GM23248 (cell line): ENCODE data around the gene MED9.

Experiments used
- EZH2 ChIP-seq: fragments of 200-600 bp; sonication (generic); IDR thresholded peaks from 2 replicates; pipeline ENCODE4 v1.6.1; 2018; ENCODE audit warnings: antibody characterized with exemption, mild to moderate bottlenecking; ENCODE audit not compliant: insufficient read depth, poor library complexity, severe bottlenecking
- EZH2phosphoT487 ChIP-seq: fragments of 200-600 bp; sonication (generic); IDR thresholded peaks from 2 replicates; pipeline ENCODE4 v1.6.1; 2018; ENCODE audit warnings: antibody characterized with exemption, moderate library complexity, mild to moderate bottlenecking, low read depth; ENCODE audit not compliant: insufficient read depth

- TF ChIP-seq EZH2phosphoT487 (no peak), EZH2 (no peak)
These were observed 29.5 kb downstream of the MED9 start for GRCh38 chr17:17506181-17506741.
